Esophagus squamous epithelium (tissue), 4 donors: ENCODE measurements around the gene TMEM198.

Experiments used
- POLR2A ChIP-seq, 4 donors: fragments of 450-650 bp; IDR thresholded peaks; one replicate each; pipeline ENCODE4 v1.6.1; 2017; ENCODE audit warnings: antibody characterized with exemption in 4 of 4, mild to moderate bottlenecking in 4 of 4, moderate library complexity in 3 of 4
- TF ChIP-seq, protein P1 (sequence below), 6 experiments: fragments of 450-650 bp in 4 of 6; fragments of 200-600 bp in 2 of 6; sonication (generic) in 2 of 6; IDR thresholded peaks; one replicate each; pipeline ENCODE4 v1.5.1; 2016 to 2019; ENCODE audit warnings: antibody characterized with exemption in 6 of 6, mild to moderate bottlenecking in 4 of 6, moderate library complexity in 4 of 6

DNA sequence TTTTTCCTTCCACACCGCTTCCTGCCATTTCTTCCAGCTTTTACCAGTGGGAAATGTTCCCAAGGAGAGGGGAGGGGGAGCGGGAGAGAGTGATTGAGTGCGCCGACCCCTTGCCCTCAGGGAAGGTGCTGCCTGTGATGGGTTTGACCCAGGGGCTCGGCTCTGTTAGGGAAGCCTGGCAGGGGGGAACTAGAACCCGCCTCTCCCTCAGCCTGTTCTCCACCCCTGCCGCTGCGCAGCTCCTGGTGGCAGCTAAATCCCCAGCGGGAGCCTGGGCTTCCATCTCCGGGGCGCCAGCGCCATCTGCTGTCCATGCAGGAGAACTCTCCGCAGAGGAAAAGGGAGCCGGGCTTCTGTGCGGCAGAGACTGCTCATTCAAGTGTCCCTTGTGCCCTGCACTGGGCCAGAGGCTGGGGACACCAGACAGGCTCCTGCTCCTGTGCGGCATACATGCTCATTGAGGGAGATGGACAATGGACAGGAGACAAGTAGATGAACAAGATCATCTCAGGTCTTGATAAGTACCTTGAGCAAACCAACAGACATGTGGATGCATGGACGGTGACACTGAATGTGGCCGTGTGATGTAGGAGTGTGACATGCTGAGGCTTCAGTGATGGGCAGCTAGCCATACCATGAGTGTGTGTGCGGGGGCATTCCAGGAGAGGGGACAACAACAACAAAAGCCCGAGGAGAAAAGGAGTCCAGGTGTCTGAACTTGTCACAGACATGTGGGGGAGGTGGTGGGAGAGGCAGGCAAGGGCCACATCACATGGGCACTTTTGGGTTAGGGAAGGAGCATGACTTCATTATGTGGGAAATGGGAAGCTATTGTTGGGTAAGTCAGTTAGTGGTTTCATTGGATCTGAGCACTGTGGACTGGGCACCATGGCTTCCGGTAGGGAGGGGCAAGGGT, 13.5 kb upstream of the TMEM198 start:
- TF ChIP-seq, protein P1, sequence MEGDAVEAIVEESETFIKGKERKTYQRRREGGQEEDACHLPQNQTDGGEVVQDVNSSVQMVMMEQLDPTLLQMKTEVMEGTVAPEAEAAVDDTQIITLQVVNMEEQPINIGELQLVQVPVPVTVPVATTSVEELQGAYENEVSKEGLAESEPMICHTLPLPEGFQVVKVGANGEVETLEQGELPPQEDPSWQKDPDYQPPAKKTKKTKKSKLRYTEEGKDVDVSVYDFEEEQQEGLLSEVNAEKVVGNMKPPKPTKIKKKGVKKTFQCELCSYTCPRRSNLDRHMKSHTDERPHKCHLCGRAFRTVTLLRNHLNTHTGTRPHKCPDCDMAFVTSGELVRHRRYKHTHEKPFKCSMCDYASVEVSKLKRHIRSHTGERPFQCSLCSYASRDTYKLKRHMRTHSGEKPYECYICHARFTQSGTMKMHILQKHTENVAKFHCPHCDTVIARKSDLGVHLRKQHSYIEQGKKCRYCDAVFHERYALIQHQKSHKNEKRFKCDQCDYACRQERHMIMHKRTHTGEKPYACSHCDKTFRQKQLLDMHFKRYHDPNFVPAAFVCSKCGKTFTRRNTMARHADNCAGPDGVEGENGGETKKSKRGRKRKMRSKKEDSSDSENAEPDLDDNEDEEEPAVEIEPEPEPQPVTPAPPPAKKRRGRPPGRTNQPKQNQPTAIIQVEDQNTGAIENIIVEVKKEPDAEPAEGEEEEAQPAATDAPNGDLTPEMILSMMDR (IDR thresholded peaks at IDR 0.05): peak; percentile 89 to 99 (median 97)
- TF ChIP-seq POLR2A (IDR thresholded peaks at IDR 0.05): no peak
